Measurements from ENCODE around the gene TMEM242. TPM values are rescaled to one million over a fixed set of nuclear protein-coding genes. Genes with fewer than 3 reads are reported as not detected.

Gene TMEM242
- total and polyA plus RNA-seq, 2 of the 13 experiments (the other 11 are each of a cell fraction or from before 2014, with no cell fraction given) = 5.6 to 11.1 TPM

DNA sequence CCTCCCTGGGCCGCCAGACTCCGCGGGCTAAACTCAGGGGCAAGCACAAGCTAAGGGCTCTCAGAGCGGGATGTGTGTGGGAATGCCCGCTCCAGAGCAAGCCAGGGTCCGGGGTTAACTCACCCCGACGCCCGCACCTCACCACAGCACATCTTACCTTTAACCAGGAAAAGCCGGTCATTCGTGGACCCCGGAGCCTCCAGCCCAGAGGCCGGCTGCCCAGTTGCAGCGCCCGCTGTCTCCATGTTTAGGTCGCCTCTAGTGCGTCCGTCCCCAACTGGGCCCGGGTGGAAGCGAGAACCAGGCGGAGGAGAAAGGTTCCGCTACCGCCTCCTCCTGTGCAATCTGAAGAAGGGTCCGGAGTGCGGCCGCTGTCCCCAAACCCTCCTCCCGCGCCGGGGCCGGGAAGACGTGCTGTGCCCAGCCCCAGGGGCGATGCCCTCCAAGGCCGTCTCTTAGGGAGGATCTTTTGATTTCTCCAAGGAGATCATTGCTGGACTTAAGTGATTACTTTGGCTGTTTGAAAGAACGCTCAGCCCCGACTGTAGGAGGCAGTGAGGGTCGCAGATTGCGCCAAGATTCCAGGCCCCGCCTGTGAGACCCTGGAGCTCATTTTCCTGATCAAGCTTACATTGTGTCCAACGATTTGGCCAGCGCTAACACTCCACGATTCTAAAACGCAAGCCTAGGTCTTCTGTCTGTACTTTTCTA is at the start of gene TMEM242 (continued):
- TF ChIP-seq, protein P1, sequence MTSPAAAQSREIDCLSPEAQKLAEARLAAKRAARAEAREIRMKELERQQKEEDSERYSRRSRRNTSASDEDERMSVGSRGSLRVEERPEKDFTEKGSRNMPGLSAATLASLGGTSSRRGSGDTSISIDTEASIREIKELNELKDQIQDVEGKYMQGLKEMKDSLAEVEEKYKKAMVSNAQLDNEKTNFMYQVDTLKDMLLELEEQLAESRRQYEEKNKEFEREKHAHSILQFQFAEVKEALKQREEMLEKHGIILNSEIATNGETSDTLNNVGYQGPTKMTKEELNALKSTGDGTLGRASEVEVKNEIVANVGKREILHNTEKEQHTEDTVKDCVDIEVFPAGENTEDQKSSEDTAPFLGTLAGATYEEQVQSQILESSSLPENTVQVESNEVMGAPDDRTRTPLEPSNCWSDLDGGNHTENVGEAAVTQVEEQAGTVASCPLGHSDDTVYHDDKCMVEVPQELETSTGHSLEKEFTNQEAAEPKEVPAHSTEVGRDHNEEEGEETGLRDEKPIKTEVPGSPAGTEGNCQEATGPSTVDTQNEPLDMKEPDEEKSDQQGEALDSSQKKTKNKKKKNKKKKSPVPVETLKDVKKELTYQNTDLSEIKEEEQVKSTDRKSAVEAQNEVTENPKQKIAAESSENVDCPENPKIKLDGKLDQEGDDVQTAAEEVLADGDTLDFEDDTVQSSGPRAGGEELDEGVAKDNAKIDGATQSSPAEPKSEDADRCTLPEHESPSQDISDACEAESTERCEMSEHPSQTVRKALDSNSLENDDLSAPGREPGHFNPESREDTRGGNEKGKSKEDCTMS (CRISPR knock-in tag; conservative IDR thresholded peaks at IDR 0.05) = peak; percentile 67; the same call in 1 of the 2 replicates
- no peak for TF ChIP-seq SOX6 (IDR thresholded peaks at IDR 0.05)
- TF ChIP-seq SOX6 (CRISPR knock-in tag; IDR thresholded peaks at IDR 0.05) = peak; percentile 84
- peak; percentile 98 for TF ChIP-seq BORCS8-MEF2B (CRISPR knock-in tag; IDR thresholded peaks at IDR 0.05)
- TF ChIP-seq, protein P2, sequence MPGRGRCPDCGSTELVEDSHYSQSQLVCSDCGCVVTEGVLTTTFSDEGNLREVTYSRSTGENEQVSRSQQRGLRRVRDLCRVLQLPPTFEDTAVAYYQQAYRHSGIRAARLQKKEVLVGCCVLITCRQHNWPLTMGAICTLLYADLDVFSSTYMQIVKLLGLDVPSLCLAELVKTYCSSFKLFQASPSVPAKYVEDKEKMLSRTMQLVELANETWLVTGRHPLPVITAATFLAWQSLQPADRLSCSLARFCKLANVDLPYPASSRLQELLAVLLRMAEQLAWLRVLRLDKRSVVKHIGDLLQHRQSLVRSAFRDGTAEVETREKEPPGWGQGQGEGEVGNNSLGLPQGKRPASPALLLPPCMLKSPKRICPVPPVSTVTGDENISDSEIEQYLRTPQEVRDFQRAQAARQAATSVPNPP (CRISPR knock-in tag; IDR thresholded peaks at IDR 0.05) = peak; percentile 93
- TF ChIP-seq KDM5B (CRISPR knock-in tag; IDR thresholded peaks at IDR 0.05; ENCODE audit: borderline replicate concordance) = peak; percentile 96
- TF ChIP-seq, protein P3, sequence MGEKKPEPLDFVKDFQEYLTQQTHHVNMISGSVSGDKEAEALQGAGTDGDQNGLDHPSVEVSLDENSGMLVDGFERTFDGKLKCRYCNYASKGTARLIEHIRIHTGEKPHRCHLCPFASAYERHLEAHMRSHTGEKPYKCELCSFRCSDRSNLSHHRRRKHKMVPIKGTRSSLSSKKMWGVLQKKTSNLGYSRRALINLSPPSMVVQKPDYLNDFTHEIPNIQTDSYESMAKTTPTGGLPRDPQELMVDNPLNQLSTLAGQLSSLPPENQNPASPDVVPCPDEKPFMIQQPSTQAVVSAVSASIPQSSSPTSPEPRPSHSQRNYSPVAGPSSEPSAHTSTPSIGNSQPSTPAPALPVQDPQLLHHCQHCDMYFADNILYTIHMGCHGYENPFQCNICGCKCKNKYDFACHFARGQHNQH (CRISPR knock-in tag; IDR thresholded peaks at IDR 0.05) = peak; percentile 99
- TF ChIP-seq, protein P4, sequence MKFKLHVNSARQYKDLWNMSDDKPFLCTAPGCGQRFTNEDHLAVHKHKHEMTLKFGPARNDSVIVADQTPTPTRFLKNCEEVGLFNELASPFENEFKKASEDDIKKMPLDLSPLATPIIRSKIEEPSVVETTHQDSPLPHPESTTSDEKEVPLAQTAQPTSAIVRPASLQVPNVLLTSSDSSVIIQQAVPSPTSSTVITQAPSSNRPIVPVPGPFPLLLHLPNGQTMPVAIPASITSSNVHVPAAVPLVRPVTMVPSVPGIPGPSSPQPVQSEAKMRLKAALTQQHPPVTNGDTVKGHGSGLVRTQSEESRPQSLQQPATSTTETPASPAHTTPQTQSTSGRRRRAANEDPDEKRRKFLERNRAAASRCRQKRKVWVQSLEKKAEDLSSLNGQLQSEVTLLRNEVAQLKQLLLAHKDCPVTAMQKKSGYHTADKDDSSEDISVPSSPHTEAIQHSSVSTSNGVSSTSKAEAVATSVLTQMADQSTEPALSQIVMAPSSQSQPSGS (CRISPR knock-in tag; IDR thresholded peaks at IDR 0.05) = peak; percentile 96
- TF ChIP-seq ZNF543 (CRISPR knock-in tag; IDR thresholded peaks at IDR 0.05) = peak; percentile 98
- TF ChIP-seq HNF4A (CRISPR knock-in tag; IDR thresholded peaks at IDR 0.05) = peak; percentile 80
- TF ChIP-seq SAFB2 (CRISPR knock-in tag; IDR thresholded peaks at IDR 0.05; ENCODE audit: borderline replicate concordance, low read depth) = peak; percentile 83
- TF ChIP-seq, protein P5, sequence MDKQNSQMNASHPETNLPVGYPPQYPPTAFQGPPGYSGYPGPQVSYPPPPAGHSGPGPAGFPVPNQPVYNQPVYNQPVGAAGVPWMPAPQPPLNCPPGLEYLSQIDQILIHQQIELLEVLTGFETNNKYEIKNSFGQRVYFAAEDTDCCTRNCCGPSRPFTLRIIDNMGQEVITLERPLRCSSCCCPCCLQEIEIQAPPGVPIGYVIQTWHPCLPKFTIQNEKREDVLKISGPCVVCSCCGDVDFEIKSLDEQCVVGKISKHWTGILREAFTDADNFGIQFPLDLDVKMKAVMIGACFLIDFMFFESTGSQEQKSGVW (CRISPR knock-in tag; IDR thresholded peaks at IDR 0.05; ENCODE audit: borderline replicate concordance) = no peak
- TF ChIP-seq SIX1 (CRISPR knock-in tag; IDR thresholded peaks at IDR 0.05; ENCODE audit: borderline replicate concordance) = no peak; the same call in 1 of the 2 replicates
- 0 out of 2 replicates have a peak, but pooled peaks have one; percentile 74 for TF ChIP-seq PAF1 (CRISPR knock-in tag; IDR thresholded peaks at IDR 0.05)
- peak; percentile 99 for TF ChIP-seq NRL (CRISPR knock-in tag; IDR thresholded peaks at IDR 0.05; ENCODE audit: borderline replicate concordance)
- peak; percentile 93 for TF ChIP-seq ZFP37 (CRISPR knock-in tag; IDR thresholded peaks at IDR 0.05; ENCODE audit: borderline replicate concordance)
- peak; percentile 80; the same call in 1 of the 2 replicates for TF ChIP-seq ZFP36L2 (CRISPR knock-in tag; IDR thresholded peaks at IDR 0.05)
- TF ChIP-seq SALL2 (CRISPR knock-in tag; IDR thresholded peaks at IDR 0.05) = peak; percentile 96
- peak; percentile 87 for TF ChIP-seq TBL1XR1 (IDR thresholded peaks at IDR 0.05; ENCODE audit: borderline replicate concordance, low read length, partially characterized antibody)
- peak; percentile 61; the same call in 1 of the 2 replicates for TF ChIP-seq ATAD3A (CRISPR knock-in tag; IDR thresholded peaks at IDR 0.05)
- peak; percentile 57; the same call in 1 of the 2 replicates for TF ChIP-seq SSRP1 (CRISPR knock-in tag; IDR thresholded peaks at IDR 0.05)
- TF ChIP-seq, protein P6, sequence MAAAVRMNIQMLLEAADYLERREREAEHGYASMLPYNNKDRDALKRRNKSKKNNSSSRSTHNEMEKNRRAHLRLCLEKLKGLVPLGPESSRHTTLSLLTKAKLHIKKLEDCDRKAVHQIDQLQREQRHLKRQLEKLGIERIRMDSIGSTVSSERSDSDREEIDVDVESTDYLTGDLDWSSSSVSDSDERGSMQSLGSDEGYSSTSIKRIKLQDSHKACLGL (CRISPR knock-in tag; IDR thresholded peaks at IDR 0.05) = peak; percentile 67; the same call in 1 of the 2 replicates
